Heart left ventricle (tissue), 16 donors: ENCODE measurements around the gene BDH2. TPM values are rescaled to one million over a fixed set of nuclear protein-coding genes. Genes with fewer than 3 reads are reported as not detected.

ENCODE experiments used
- ATAC-seq, 4 donors: fragments of 200-7000 bp; cut with Tn5 transposase; one replicate each; pipeline ENCODE4 v1.9.1; 2020 to 2022; ENCODE audit warnings: moderate library complexity in 4 of 4, mild to moderate bottlenecking in 3 of 4, moderate number of reproducible peaks in 1 of 4
- DNase-seq, 5 donors: peaks; one replicate each; pipeline ENCODE4 v3.0.0-alpha.2; 2020
- H3K27ac ChIP-seq, 12 donors: fragments of 200-600 bp; sonication (generic) in 4 of 12; one replicate each; pipeline versions ENCODE4 v1.5.0 to v1.8.0; 2016 to 2022; ENCODE audit warnings: mild to moderate bottlenecking in 2 of 12
- H3K27me3 ChIP-seq, 9 donors: fragments of 200-600 bp; sonication (generic) in 2 of 9; one replicate each; pipeline versions ENCODE4 v1.5.1 to v1.8.0; 2016 to 2022; ENCODE audit warnings: mild to moderate bottlenecking in 3 of 9
- H3K36me3 ChIP-seq, 9 donors: fragments of 200-600 bp; sonication (generic) in 2 of 9; one replicate each; pipeline versions ENCODE4 v1.5.0 to v1.8.0; 2018 to 2022; ENCODE audit warnings: mild to moderate bottlenecking in 2 of 9
- H3K4me1 ChIP-seq, 12 donors: fragments of 200-600 bp; sonication (generic) in 4 of 12; one replicate each; pipeline versions ENCODE4 v1.5.0 to v1.8.0; 2016 to 2022; ENCODE audit warnings: mild to moderate bottlenecking in 3 of 12
- H3K4me3 ChIP-seq, 12 donors: fragments of 200-600 bp; sonication (generic) in 4 of 12; one replicate each; pipeline versions ENCODE4 v1.5.0 to v1.8.0; 2017 to 2022; ENCODE audit warnings: mild to moderate bottlenecking in 9 of 12, moderate library complexity in 4 of 12
- H3K9me3 ChIP-seq, 12 donors: fragments of 200-600 bp; sonication (generic) in 4 of 12; one replicate each; pipeline versions ENCODE4 v1.5.0 to v1.8.0; 2016 to 2022; ENCODE audit warnings: mild to moderate bottlenecking in 1 of 12
- CTCF ChIP-seq, 12 donors: fragments of 200-600 bp; sonication (generic) in 4 of 12; IDR thresholded peaks; one replicate each; pipeline versions ENCODE4 v1.5.0 to v1.8.0; 2018 to 2022; ENCODE audit warnings: antibody characterized with exemption in 12 of 12, mild to moderate bottlenecking in 5 of 12
- POLR2A ChIP-seq, 2 donors: fragments of 450-650 bp; IDR thresholded peaks; one replicate each; pipeline ENCODE4 v1.6.1; 2017; ENCODE audit warnings: antibody characterized with exemption in 2 of 2, mild to moderate bottlenecking in 2 of 2, moderate library complexity in 2 of 2
- WGBS, 4 donors: extraction: QIAGEN DNeasy Blood & Tissue Kit in 2 of 4; methylation state at CpG; one replicate each; pipeline versions ENCODE4 v1.1.5 to v1.1.7; 2013 to 2018; 5-methylcytosine and 5-hydroxymethylcytosine counted together
- intact Hi-C, 10 donors: fragments of 100-400 bp; cut with DNase I; formaldehyde crosslinking; loops; one replicate each; pipeline versions ENCODE4 v1.11.1 to v1.14.2; 2022
- long read RNA-seq, 3 donors: library from polyadenylated mRNA; unstranded; transcript quantifications; one replicate each; pipeline ENCODE4 v2.0.0, GENCODE V29; 2020 to 2021
- polyA plus RNA-seq, 2 donors: library from polyadenylated mRNA; stranded (reverse); fragments of 200-250 nt; gene quantifications; one replicate each; pipeline ENCODE4 v1.2.3, GENCODE V29; 2013
- total RNA-seq, 9 donors: library from RNA; depleted of rRNA in 2 of 9; stranded (reverse); fragments of >200 nt in 2 of 9; fragmentation: NEBNext Ultra II Directional in 3 of 9; extraction: Animal tissue kit (Norgen Biotek cat#: 25700) in 3 of 9; gene quantifications; one replicate each; pipeline versions ENCODE4 v1.1.0 to v1.2.4, GENCODE V29; 2016 to 2023
- donor health status: ischemic (EF 13 %, LVEDD 7.1; RV severe dilation, severe dysfunction).
- donor health status: healthy with polysubstance abuse.
- donor health status: DM: no; HTN: yes; CAD: no.
- donor health status: DM: no; HTN: no; CAD: no.
- donor health status: ischemic (EF 25% LVEDD 6.9; RV normal size, moderate dysfunction).
- donor health status: ischemic (EF 25% LVEDD 5.7; RV mildly dilated, moderate dysfunction).
- donor health status: healthy.
- donor health status: DM: yes; HTN: yes; CAD: no.
- donor health status: ischemic (EF 35%, LVEDD 5.7; RV mildly dilated, moderate dysfunction).
- donor health status: nonischemic (EF 11% LVEDD 7.7; RV severe dilation, severe dysfunction).
- donor health status: DM: yes; HTN: yes; CAD: no.
- donor health status: PGD.
- donor health status: ischemic (EF 29% LVEDD 5.4; RV normal size, mild dysfunction).
- donor health status: nonischemic (EF 23%, LVEDD 6.1; RV moderate dilation, normal function).

Gene BDH2
- total RNA-seq (10 to 100 TPM; 20.3 to 38.0 (median 25.8) TPM), polyA plus RNA-seq (10 to 100 TPM; 21.4 to 23.0 TPM)
- long read RNA-seq, donor 1, transcript BDH2-201 (10 exons, 1,126 nt), result major isoform, 24 of 28 reads
- long read RNA-seq, donor 1, partial matches to known transcripts, result 1 of 28 reads
- long read RNA-seq, donor 1, other reads (novel, unspliced or antisense), result 1 of 28 reads
- long read RNA-seq, donor 2, transcript BDH2-204 (9 exons, 2,046 nt), result minor isoform, 9 of 54 reads
- long read RNA-seq, donor 2, transcript BDH2-201 (10 exons, 1,126 nt), result major isoform, 42 of 54 reads
- long read RNA-seq, donor 2, partial matches to known transcripts, result 0 of 54 reads
- long read RNA-seq, donor 2, other reads (novel, unspliced or antisense), result 2 of 54 reads
- long read RNA-seq, donor 3, transcript BDH2-201 (10 exons, 1,126 nt), result major isoform, 9 of 11 reads
- long read RNA-seq, donor 3, partial matches to known transcripts, result 0 of 11 reads
- long read RNA-seq, donor 3, other reads (novel, unspliced or antisense), result 0 of 11 reads

- Histone ChIP-seq H3K4me1 (peaks cover 0 to 32% (median 10%) of the 10 kb centered on the region in 12 donors), H3K27ac (peak within 1 kb of the TSS; percentile 31 to 77 (median 62)), H3K27me3 (no peaks in the 10 kb centered on the region), H3K36me3 (peaks cover 0 to 4% (median 0%) of the 10 kb centered on the region in 9 donors), H3K4me3 (peak within 1 kb of the TSS; percentile 41 to 68 (median 56)), H3K9me3 (no peaks in the 10 kb centered on the region)
- ATAC-seq, result peak; percentile 91 to 98 (median 96)
- no peak for TF ChIP-seq POLR2A (IDR thresholded peaks at IDR 0.05)
- TF ChIP-seq CTCF (IDR thresholded peaks at IDR 0.05), result peak; percentile 66 to 84 (median 78)
- intact Hi-C loops, result loop anchor here (2.0 to 10.0 kb wide), 16 partner anchors 53 to 665 kb away; partner anchors contain the start of genes SLC9B1 (in 2 of the 10) and NFKB1 (in 1 of the 10)
- peak in 3 of 5 donors; percentile 39 to 64 (median 58) for DNase-seq
- 9 to 10% (median 10%) methylated on average over 11 of the region's 11 CpGs for WGBS, 4 donors
Observed at GRCh38 chr4:103099691-103100392, at the start of gene BDH2. Gene BDH2 (minus strand): TSS chr4:103099834. CDS start chr4:103096254, 3,580 bp downstream.

GRCh38 chr4:103144926-103145325 is 45.3 kb upstream of the BDH2 start:
- intact Hi-C loops, result no loop called here
- WGBS, 4 donors, result 92 to 97% (median 96%) methylated on average over 4 of the region's 4 CpGs
- no peak for ATAC-seq

GRCh38 chr4:103137446-103137827 is 37.8 kb upstream of the BDH2 start:
- ATAC-seq (no peak), DNase-seq (no peak)
- intact Hi-C loops, result no loop called here
- TF ChIP-seq POLR2A (IDR thresholded peaks at IDR 0.05), result no peak
- TF ChIP-seq CTCF (IDR thresholded peaks at IDR 0.05), result no peak
- Histone ChIP-seq H3K36me3 (peaks cover 0 to 8% (median 0%) of the 10 kb centered on the region in 9 donors), H3K27ac (no peak overlapping the region), H3K4me3 (no peak overlapping the region), H3K9me3 (no peaks in the 10 kb centered on the region), H3K27me3 (no peaks in the 10 kb centered on the region), H3K4me1 (no peaks in the 10 kb centered on the region)
- WGBS, 4 donors, result 99 to 100% (median 100%) methylated on average over 1 of the region's 1 CpG

More at GRCh38 chr4:103144926-103145325, 45.3 kb upstream of the BDH2 start:
- no peak for DNase-seq
- Histone ChIP-seq H3K4me1 (no peaks in the 10 kb centered on the region), H3K9me3 (no peaks in the 10 kb centered on the region), H3K36me3 (no peaks in the 10 kb centered on the region), H3K4me3 (no peak overlapping the region), H3K27me3 (no peaks in the 10 kb centered on the region), H3K27ac (no peak overlapping the region)
- no peak for TF ChIP-seq POLR2A (IDR thresholded peaks at IDR 0.05)
- no peak for TF ChIP-seq CTCF (IDR thresholded peaks at IDR 0.05)
